SH-SY5Y (cell line): ENCODE results near the gene ARHGAP35.

Experiments used
- GATA2 ChIP-seq: IDR thresholded peaks from 2 replicates; pipeline ENCODE4 v1.6.1; 2011; ENCODE audit warnings: mild to moderate bottlenecking, low read depth, low read length
- GATA3 ChIP-seq: IDR thresholded peaks from 2 replicates; pipeline ENCODE4 v1.6.1; 2011; ENCODE audit warnings: low read depth, mild to moderate bottlenecking, low read length, moderate library complexity

GRCh38 chr19:46828484-46828883, 32.3 kb upstream of the ARHGAP35 start:
- TF ChIP-seq GATA3 (no peak), GATA2 (no peak)
